Lung (tissue), 12 donors: Measurements from ENCODE around the gene P4HB. TPM values are rescaled to one million over a fixed set of nuclear protein-coding genes. Genes with fewer than 3 reads are reported as not detected.

Source experiments
- ATAC-seq: fragments of 200-7000 bp; cut with Tn5 transposase; one replicate; pipeline ENCODE4 v1.9.1; 2020; ENCODE audit warnings: moderate number of reproducible peaks; ENCODE audit not compliant: insufficient read depth, low FRiP score
- DNase-seq, 3 donors: peaks; one replicate each; pipeline ENCODE4 v3.0.0-alpha.2; 2013 to 2017
- H3K27ac ChIP-seq, 2 donors: one replicate each; pipeline ENCODE4 v1.5.1; 2013; ENCODE audit warnings: mild to moderate bottlenecking in 2 of 2, moderate library complexity in 2 of 2, control low read depth in 1 of 2, inconsistent platforms in 1 of 2, low read depth in 1 of 2, low read length in 1 of 2
- H3K27me3 ChIP-seq, 3 donors: one replicate each; pipeline ENCODE4 v1.5.1; 2013; ENCODE audit warnings: low read length in 2 of 3; ENCODE audit not compliant: control insufficient read depth in 3 of 3, insufficient read depth in 3 of 3
- H3K36me3 ChIP-seq, 4 donors: one replicate each; pipeline ENCODE4 v1.5.1; 2013; ENCODE audit warnings: low read length in 4 of 4, mild to moderate bottlenecking in 1 of 4, moderate library complexity in 1 of 4; ENCODE audit not compliant: control insufficient read depth in 4 of 4, insufficient read depth in 4 of 4
- H3K4me1 ChIP-seq, 5 donors: one replicate each; pipeline ENCODE4 v1.5.1; 2013; ENCODE audit warnings: low read length in 5 of 5, mild to moderate bottlenecking in 2 of 5, moderate library complexity in 1 of 5; ENCODE audit not compliant: control insufficient read depth in 5 of 5, insufficient read depth in 5 of 5
- H3K4me3 ChIP-seq: one replicate; pipeline ENCODE4 v1.5.1; 2013; ENCODE audit warnings: mild to moderate bottlenecking, control low read depth, moderate library complexity
- H3K9ac ChIP-seq, 2 donors: one replicate each; pipeline ENCODE4 v1.5.1; 2013; ENCODE audit warnings: low read length in 2 of 2, control low read depth in 1 of 2; ENCODE audit not compliant: insufficient read depth in 1 of 2
- H3K9me3 ChIP-seq, 4 donors: one replicate each; pipeline ENCODE4 v1.5.1; 2013; ENCODE audit warnings: low read length in 3 of 4, mild to moderate bottlenecking in 1 of 4, moderate library complexity in 1 of 4; ENCODE audit not compliant: control insufficient read depth in 4 of 4, insufficient read depth in 3 of 4
- WGBS, 2 donors: extraction: QIAGEN DNeasy Blood & Tissue Kit; methylation state at CpG; one replicate each; pipeline ENCODE4 v1.1.7; 2013; 5-methylcytosine and 5-hydroxymethylcytosine counted together
- polyA plus RNA-seq, 2 donors: library from polyadenylated mRNA; stranded (reverse); fragments of 200-250 nt; gene quantifications; one replicate each; pipeline ENCODE4 v1.2.1, GENCODE V29; 2013
- total RNA-seq, 2 donors: library from RNA; depleted of rRNA in 1 of 2; stranded (reverse); fragments of >200 nt in 1 of 2; gene quantifications; one replicate each; pipeline ENCODE4 v1.2.1, GENCODE V29; 2014 to 2021
- TF ChIP-seq, protein P1 (sequence below): IDR thresholded peaks from 2 replicates; pipeline ENCODE4 v1.5.1; 2012; ENCODE audit warnings: mild to moderate bottlenecking; ENCODE audit errors: control extremely low read depth, extremely low read depth
- donor health status: control.
- donor health status: control.
- donor health status: Bipolar disorder and iron deficiency.
- donor health status: healthy.
- donor health status: DM: yes; HTN: yes; CAD: no.

The P4HB gene
- total and polyA plus RNA-seq, 4 donors = 356 to 990 (median 779) TPM

DNA sequence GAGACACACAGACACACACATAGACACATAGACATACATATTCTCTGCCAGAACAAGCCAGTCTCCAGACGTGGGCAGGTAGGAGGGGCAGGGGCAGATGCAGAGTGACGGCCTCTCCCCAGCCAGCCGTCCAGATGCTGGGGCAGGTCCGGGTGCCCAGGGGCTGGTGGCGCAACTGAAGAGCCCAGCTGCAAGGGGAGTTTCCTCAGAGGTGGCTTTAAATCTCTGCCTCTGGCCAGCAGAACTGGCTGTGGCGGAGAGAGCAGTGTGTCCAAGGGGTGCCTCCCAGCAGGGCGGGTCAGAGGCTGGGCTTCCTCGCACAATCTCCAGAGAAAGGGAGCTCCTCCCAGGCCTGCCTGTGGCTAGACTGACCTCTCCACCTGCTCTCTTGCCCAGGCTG, 65.8 kb downstream of the P4HB start:
- peaks cover 0 to 10% (median 0%) of the 10 kb centered on the region in 3 donors for H3K27me3 ChIP-seq
- no peaks in the 10 kb centered on the region for H3K4me1 ChIP-seq
- no peak for DNase-seq
- ATAC-seq = no peak
- H3K4me3 ChIP-seq = no peak overlapping the region
- no peaks in the 10 kb centered on the region for H3K9me3 ChIP-seq
- H3K27ac ChIP-seq = no peak overlapping the region
- TF ChIP-seq, protein P1, sequence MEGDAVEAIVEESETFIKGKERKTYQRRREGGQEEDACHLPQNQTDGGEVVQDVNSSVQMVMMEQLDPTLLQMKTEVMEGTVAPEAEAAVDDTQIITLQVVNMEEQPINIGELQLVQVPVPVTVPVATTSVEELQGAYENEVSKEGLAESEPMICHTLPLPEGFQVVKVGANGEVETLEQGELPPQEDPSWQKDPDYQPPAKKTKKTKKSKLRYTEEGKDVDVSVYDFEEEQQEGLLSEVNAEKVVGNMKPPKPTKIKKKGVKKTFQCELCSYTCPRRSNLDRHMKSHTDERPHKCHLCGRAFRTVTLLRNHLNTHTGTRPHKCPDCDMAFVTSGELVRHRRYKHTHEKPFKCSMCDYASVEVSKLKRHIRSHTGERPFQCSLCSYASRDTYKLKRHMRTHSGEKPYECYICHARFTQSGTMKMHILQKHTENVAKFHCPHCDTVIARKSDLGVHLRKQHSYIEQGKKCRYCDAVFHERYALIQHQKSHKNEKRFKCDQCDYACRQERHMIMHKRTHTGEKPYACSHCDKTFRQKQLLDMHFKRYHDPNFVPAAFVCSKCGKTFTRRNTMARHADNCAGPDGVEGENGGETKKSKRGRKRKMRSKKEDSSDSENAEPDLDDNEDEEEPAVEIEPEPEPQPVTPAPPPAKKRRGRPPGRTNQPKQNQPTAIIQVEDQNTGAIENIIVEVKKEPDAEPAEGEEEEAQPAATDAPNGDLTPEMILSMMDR = no peak
- no peak overlapping the region for H3K9ac ChIP-seq
- WGBS, 2 donors = 19 to 36% methylated on average over 8 of the region's 8 CpGs
- no peaks in the 10 kb centered on the region for H3K36me3 ChIP-seq

DNA sequence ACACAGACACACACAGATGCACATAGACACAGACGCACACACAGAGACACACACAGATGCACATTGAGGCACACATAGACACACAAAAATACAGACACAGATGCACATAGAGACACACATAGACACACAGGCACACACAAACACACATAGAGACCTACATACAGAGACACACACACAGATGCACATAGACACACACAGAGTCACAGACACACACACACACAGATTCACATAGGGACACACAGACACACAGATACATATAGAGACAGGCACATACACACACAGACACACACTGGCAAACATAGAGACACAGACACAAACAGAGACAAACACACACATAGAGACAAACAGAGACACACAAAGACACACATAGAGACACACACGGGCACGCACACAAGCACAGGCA, 66.3 kb downstream of the P4HB start:
- H3K4me3 ChIP-seq = no peak overlapping the region
- no peak overlapping the region for H3K9ac ChIP-seq
- peaks cover 0 to 10% (median 0%) of the 10 kb centered on the region in 3 donors for H3K27me3 ChIP-seq
- WGBS, 2 donors = 84 to 86% methylated on average over 3 of the region's 3 CpGs
- no peak overlapping the region for H3K27ac ChIP-seq
- DNase-seq (no peak), ATAC-seq (no peak)
- H3K4me1 ChIP-seq = no peaks in the 10 kb centered on the region
- no peaks in the 10 kb centered on the region for H3K36me3 ChIP-seq
- no peaks in the 10 kb centered on the region for H3K9me3 ChIP-seq
- TF ChIP-seq, protein P1 = no peak

Other genes with a start within 250 kb of the P4HB start
Only the 30 nearest of the 31 such genes appear.
- gene NPLOC4, start 223.4 kb downstream of the P4HB start, total RNA-seq = 10 to 100 TPM; 47.8 to 98.0 TPM
- gene NPLOC4, start 223.4 kb downstream of the P4HB start, polyA plus RNA-seq = 10 to 100 TPM; 30.1 to 54.8 TPM
- 1 to 10 TPM; 1.4 to 4.7 TPM for gene TSPAN10, start 223.3 kb downstream of the P4HB start, total RNA-seq
- under 1 TPM; 0.61 to 0.85 TPM for gene TSPAN10, start 223.3 kb downstream of the P4HB start, polyA plus RNA-seq
- 1 to 10 TPM in 1 of 2 donors, not detected in 1; 1.8 TPM for gene PDE6G, start 204.0 kb downstream of the P4HB start, total RNA-seq
- 1 to 10 TPM; 1.8 to 2.1 TPM for gene PDE6G, start 204.0 kb downstream of the P4HB start, polyA plus RNA-seq
- 10 to 100 TPM in 1 of 2 donors, 1 to 10 TPM in 1; 8.9 to 35.1 TPM for gene OXLD1, start 193.9 kb downstream of the P4HB start, total RNA-seq
- 10 to 100 TPM; 61.3 to 77.7 TPM for gene OXLD1, start 193.9 kb downstream of the P4HB start, polyA plus RNA-seq
- gene CCDC137, start 193.8 kb downstream of the P4HB start, total RNA-seq = 10 to 100 TPM; 10.2 to 23.6 TPM
- 10 to 100 TPM; 16.6 to 16.8 TPM for gene CCDC137, start 193.8 kb downstream of the P4HB start, polyA plus RNA-seq
- gene ARL16, start 176.7 kb downstream of the P4HB start, total RNA-seq = 10 to 100 TPM; 27.4 to 31.8 TPM
- 10 to 100 TPM; 27.8 to 59.5 TPM for gene ARL16, start 176.7 kb downstream of the P4HB start, polyA plus RNA-seq
- 100 to 1,000 TPM in 1 of 2 donors, 10 to 100 TPM in 1; 51.5 to 128 TPM for gene HGS, start 176.5 kb downstream of the P4HB start, total RNA-seq
- gene HGS, start 176.5 kb downstream of the P4HB start, polyA plus RNA-seq = 100 to 1,000 TPM; 100 to 115 TPM
- gene MRPL12, start 157.2 kb downstream of the P4HB start, total RNA-seq = 10 to 100 TPM in 1 of 2 donors, 1 to 10 TPM in 1; 6.1 to 74.9 TPM
- gene MRPL12, start 157.2 kb downstream of the P4HB start, polyA plus RNA-seq = 100 to 1,000 TPM; 132 to 154 TPM
- 10 to 100 TPM in 1 of 2 donors, 1 to 10 TPM in 1; 4.3 to 21.0 TPM for gene SLC25A10, start 148.3 kb downstream of the P4HB start, total RNA-seq
- 10 to 100 TPM; 13.0 to 21.5 TPM for gene SLC25A10, start 148.3 kb downstream of the P4HB start, polyA plus RNA-seq
- gene GCGR, start 56.4 kb downstream of the P4HB start, total RNA-seq = under 1 TPM in 1 of 2 donors, not detected in 1; 0.11 TPM
- under 1 TPM; 0.09 to 0.12 TPM for gene GCGR, start 56.4 kb downstream of the P4HB start, polyA plus RNA-seq
- 10 to 100 TPM; 47.6 to 96.2 TPM for gene MCRIP1, start 27.2 kb downstream of the P4HB start, total RNA-seq
- 100 to 1,000 TPM; 117 to 188 TPM for gene MCRIP1, start 27.2 kb downstream of the P4HB start, polyA plus RNA-seq
- not detected for gene PPP1R27, start 25.5 kb downstream of the P4HB start, total RNA-seq
- gene PPP1R27, start 25.5 kb downstream of the P4HB start, polyA plus RNA-seq = under 1 TPM in 1 of 2 donors, not detected in 1; 0.13 TPM
- gene ARHGDIA, start 10.8 kb upstream of the P4HB start, total RNA-seq = 100 to 1,000 TPM; 118 to 558 TPM
- gene ARHGDIA, start 10.8 kb upstream of the P4HB start, polyA plus RNA-seq = 100 to 1,000 TPM; 327 to 464 TPM
- gene ALYREF, start 31.1 kb upstream of the P4HB start, total RNA-seq = 10 to 100 TPM; 46.5 to 79.5 TPM
- 10 to 100 TPM; 26.1 to 65.8 TPM for gene ALYREF, start 31.1 kb upstream of the P4HB start, polyA plus RNA-seq
- gene ANAPC11, start 31.2 kb upstream of the P4HB start, total RNA-seq = 100 to 1,000 TPM in 1 of 2 donors, 10 to 100 TPM in 1; 36.0 to 132 TPM
- 100 to 1,000 TPM; 236 to 293 TPM for gene ANAPC11, start 31.2 kb upstream of the P4HB start, polyA plus RNA-seq
- under 1 TPM; 0.48 to 0.55 TPM for gene NPB, start 41.7 kb upstream of the P4HB start, total RNA-seq
- under 1 TPM; 0.41 to 0.44 TPM for gene NPB, start 41.7 kb upstream of the P4HB start, polyA plus RNA-seq
- gene PCYT2, start 50.9 kb upstream of the P4HB start, total RNA-seq = 10 to 100 TPM; 23.0 to 81.3 TPM
- 10 to 100 TPM; 53.8 to 91.6 TPM for gene PCYT2, start 50.9 kb upstream of the P4HB start, polyA plus RNA-seq
- gene SIRT7, start 57.6 kb upstream of the P4HB start, total RNA-seq = 10 to 100 TPM; 14.7 to 43.4 TPM
- gene SIRT7, start 57.6 kb upstream of the P4HB start, polyA plus RNA-seq = 10 to 100 TPM; 30.5 to 35.3 TPM
- gene MAFG, start 67.2 kb upstream of the P4HB start, total RNA-seq = 10 to 100 TPM; 11.9 to 33.3 TPM
- gene MAFG, start 67.2 kb upstream of the P4HB start, polyA plus RNA-seq = 10 to 100 TPM; 17.2 to 29.3 TPM
- 10 to 100 TPM; 17.5 to 73.0 TPM for gene PYCR1, start 76.8 kb upstream of the P4HB start, total RNA-seq
- gene PYCR1, start 76.8 kb upstream of the P4HB start, polyA plus RNA-seq = 10 to 100 TPM; 21.4 to 66.0 TPM
- not detected for gene MYADML2, start 86.7 kb upstream of the P4HB start, total RNA-seq
- gene MYADML2, start 86.7 kb upstream of the P4HB start, polyA plus RNA-seq = not detected
- gene NOTUM, start 100.7 kb upstream of the P4HB start, total RNA-seq = 1 to 10 TPM; 2.3 to 7.6 TPM
- 1 to 10 TPM in 1 of 2 donors, under 1 TPM in 1; 0.71 to 2.0 TPM for gene NOTUM, start 100.7 kb upstream of the P4HB start, polyA plus RNA-seq
- 10 to 100 TPM; 22.9 to 55.3 TPM for gene ASPSCR1, start 117.1 kb upstream of the P4HB start, total RNA-seq
- 10 to 100 TPM; 29.5 to 68.6 TPM for gene ASPSCR1, start 117.1 kb upstream of the P4HB start, polyA plus RNA-seq
- 10 to 100 TPM; 21.5 to 86.9 TPM for gene CENPX, start 162.3 kb upstream of the P4HB start, total RNA-seq
- 100 to 1,000 TPM; 116 to 121 TPM for gene CENPX, start 162.3 kb upstream of the P4HB start, polyA plus RNA-seq
- gene LRRC45, start 162.8 kb upstream of the P4HB start, total RNA-seq = 10 to 100 TPM; 13.3 to 26.6 TPM
- 10 to 100 TPM; 12.1 to 19.7 TPM for gene LRRC45, start 162.8 kb upstream of the P4HB start, polyA plus RNA-seq
- gene RAC3, start 171.1 kb upstream of the P4HB start, total RNA-seq = 1 to 10 TPM; 8.2 to 8.3 TPM
- gene RAC3, start 171.1 kb upstream of the P4HB start, polyA plus RNA-seq = 1 to 10 TPM; 6.0 to 8.0 TPM
- 100 to 1,000 TPM in 1 of 2 donors, 10 to 100 TPM in 1; 41.6 to 218 TPM for gene DCXR, start 177.2 kb upstream of the P4HB start, total RNA-seq
- 100 to 1,000 TPM; 193 to 246 TPM for gene DCXR, start 177.2 kb upstream of the P4HB start, polyA plus RNA-seq
- gene RFNG, start 191.3 kb upstream of the P4HB start, total RNA-seq = 10 to 100 TPM; 34.7 to 37.5 TPM
- gene RFNG, start 191.3 kb upstream of the P4HB start, polyA plus RNA-seq = 10 to 100 TPM; 29.1 to 38.2 TPM
- gene GPS1, start 191.4 kb upstream of the P4HB start, total RNA-seq = 100 to 1,000 TPM in 1 of 2 donors, 10 to 100 TPM in 1; 71.0 to 102 TPM
- 10 to 100 TPM; 79.0 to 99.8 TPM for gene GPS1, start 191.4 kb upstream of the P4HB start, polyA plus RNA-seq
- 100 to 1,000 TPM in 1 of 2 donors, 10 to 100 TPM in 1; 40.0 to 117 TPM for gene DUS1L, start 205.3 kb upstream of the P4HB start, total RNA-seq
- gene DUS1L, start 205.3 kb upstream of the P4HB start, polyA plus RNA-seq = 100 to 1,000 TPM in 1 of 2 donors, 10 to 100 TPM in 1; 82.8 to 179 TPM